NCI-H1436 (cell line): Measurements from ENCODE around the gene PLEKHG4B.

Source experiments
- DNase-seq: peaks from one replicate; lab custom pipeline; 2025; lab: John Stamatoyannopoulos, UW

The PLEKHG4B gene

GRCh38 chr5:129148-129547, 37.2 kb downstream of the PLEKHG4B start:
- no peak for DNase-seq

GRCh38 chr5:129820-130219, 37.9 kb downstream of the PLEKHG4B start:
- DNase-seq: no peak

DNA sequence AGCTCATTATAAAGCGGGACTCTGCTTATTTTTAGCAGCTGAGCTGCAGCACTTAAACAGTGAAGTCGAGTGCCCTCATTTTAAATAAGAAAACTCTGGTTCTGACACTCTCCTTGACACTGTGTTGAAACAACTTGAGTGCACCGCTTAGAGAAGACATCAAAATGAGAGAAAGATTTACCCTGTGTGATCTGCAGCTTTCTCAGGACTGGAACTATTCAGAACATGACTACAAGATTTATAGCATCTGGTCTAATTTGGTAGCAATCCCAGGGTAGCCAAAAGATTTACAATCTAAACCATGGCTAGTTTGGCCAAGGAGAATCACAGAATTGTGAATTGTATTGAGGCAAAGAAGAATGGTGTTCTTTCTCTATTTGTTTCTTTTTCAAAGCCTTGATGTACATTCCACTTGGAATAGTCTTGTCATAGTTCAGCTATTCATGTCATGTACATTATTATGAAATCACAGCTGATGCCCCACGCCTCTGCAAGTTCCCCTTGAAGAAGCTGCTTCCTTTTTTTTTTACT, 38.7 kb downstream of the PLEKHG4B start:
- no peak for DNase-seq

DNA sequence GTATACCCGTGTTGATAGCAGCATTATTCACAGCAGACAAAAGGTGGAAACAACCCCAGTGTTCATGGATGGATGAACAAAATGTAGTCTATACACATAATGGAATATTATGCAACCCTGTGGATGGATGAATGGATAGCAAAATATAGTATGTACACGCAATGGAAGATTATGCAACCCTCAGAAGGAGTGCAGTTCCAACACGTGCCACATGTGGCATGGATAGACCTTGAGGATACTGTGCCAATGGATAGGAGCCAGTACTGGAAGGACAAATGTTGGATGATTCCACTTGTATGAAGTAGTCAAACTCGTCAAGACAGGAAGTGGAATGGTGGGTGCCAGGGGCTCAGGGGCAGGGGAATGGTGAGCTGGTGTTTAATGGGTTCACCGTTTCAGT, 44.9 kb downstream of the PLEKHG4B start:
- no peak for DNase-seq

- DNase-seq: no peak
These were observed 45.8 kb downstream of the PLEKHG4B start for GRCh38 chr5:137741-138140.

GRCh38 chr5:138936-139335, 47.0 kb downstream of the PLEKHG4B start:
- DNase-seq: no peak

GRCh38 chr5:139579-140442, 47.8 kb downstream of the PLEKHG4B start:
- no peak for DNase-seq

GRCh38 chr5:140443-140829, 48.5 kb downstream of the PLEKHG4B start:
- DNase-seq: no peak

DNA sequence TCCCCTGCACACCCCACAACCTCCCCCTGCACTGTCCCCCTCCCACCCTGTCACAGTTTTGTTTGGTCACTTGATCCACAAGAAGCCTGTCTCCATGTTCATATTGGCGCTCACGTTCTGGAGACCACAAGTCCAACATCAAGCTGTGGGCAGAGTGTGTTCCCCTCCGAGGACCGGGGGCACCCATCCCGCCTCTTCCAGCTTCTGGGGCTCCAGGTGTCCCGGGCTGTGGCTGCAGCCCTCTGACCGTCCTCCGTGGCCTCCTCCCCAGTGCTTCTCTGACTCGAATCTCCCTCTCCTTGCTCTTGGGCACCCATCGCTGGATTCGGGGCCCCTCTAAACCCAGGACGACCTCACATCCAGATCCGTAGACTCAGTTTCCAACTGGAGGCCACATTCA, 49.2 kb downstream of the PLEKHG4B start:
- DNase-seq: no peak

DNA sequence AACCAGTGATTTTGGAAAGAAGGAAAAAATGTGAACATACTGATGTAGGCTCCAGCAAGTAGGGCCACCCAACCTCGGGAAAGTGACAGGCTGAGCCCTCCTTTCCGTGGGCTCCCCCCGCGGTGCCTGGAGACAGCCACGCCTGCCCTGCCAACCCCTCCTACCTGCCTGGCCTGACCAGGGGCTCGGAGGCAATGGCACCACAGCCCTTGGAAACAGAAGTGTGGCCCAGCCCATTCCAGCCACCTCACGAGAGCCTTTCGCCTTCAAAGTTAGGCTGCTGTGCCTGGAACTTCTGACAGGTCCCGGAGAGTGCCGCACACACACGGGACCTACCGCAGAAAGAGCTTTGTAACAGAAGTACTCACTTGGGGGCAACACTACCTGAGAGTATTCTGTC, 49.8 kb downstream of the PLEKHG4B start:
- no peak for DNase-seq

- no peak for DNase-seq
These were observed 50.4 kb downstream of the PLEKHG4B start for GRCh38 chr5:142246-142810.

DNA sequence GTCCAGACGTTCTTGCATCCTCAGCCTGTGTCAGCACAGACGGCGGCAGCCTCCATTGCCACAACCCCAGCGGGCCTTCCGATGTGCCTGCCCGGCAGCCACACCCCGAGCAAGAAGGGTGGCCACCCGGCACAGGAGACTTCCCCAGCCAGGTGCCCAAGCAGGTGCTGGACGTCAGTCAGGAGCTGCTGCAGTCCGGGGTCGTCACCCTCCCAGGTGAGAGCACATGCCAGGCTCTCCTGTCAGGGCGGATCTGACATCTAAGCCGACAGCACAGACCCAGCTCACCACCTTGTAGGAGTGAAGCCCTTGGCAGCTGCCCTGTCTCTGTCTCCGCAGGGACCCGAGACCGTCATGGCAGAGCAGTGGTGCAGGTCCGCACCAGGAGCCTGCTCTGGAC, 51.1 kb downstream of the PLEKHG4B start:
- DNase-seq: no peak

DNA sequence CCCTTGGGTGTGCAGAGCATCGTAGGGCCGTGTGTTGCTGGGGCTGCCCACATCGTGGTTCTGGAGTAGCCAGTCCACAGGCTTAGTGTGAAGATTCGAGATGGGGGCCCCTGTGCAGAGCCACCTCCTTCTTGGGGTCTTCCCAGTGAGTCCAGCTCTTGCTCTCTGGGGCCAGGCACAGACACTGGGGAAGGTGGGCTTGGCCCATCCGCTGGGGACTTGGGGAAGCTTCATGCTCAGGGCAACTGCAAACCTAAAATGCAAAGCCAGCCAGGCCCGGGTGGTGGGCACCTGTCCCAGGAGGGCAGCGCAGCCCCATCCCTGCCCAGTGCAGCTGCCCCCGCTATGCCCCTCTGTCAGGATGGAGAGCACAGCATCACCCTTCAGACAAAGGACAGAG, 53.0 kb downstream of the PLEKHG4B start:
- DNase-seq: no peak

- DNase-seq: no peak
These were observed 53.8 kb downstream of the PLEKHG4B start for GRCh38 chr5:145585-146323.

GRCh38 chr5:147751-148150, 55.8 kb downstream of the PLEKHG4B start:
- no peak for DNase-seq

DNA sequence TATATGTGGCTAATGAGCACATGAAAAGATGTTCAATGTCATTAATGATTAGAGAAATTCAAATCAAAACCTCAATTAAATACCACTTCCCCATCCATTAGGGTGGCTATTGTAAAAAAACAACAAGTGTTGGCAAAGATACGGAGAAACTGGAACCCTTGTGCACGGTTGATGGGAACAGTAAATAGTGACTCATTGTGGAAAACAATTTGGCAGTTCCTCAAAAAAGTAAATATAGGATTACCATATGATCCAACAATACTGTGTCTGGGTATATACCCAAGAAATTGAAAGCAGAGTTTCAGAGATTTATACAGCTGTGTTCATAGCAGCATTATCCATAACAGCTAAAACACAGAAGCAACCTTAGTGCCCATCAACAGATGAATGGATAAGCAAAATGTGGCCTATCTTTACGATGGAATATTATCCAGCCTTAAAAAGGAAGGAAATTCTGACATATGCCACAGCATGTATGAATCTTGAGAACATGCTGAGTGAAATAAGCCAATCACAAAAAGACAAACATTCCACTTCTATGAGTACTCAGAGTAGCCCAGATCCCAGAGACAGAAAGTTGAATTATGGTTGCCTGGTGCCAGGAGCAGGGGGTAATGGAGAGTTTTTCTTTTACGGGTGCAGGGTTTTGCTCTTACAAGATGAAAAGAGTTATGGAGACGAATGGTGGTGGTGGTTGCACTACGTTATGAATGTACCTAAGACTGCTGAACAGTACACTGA, 57.9 kb downstream of the PLEKHG4B start:
- no peak for DNase-seq

- DNase-seq: no peak
These were observed 58.8 kb downstream of the PLEKHG4B start for GRCh38 chr5:150746-151145.

- DNase-seq: no peak
These were observed 60.1 kb downstream of the PLEKHG4B start for GRCh38 chr5:152077-152476.

DNA sequence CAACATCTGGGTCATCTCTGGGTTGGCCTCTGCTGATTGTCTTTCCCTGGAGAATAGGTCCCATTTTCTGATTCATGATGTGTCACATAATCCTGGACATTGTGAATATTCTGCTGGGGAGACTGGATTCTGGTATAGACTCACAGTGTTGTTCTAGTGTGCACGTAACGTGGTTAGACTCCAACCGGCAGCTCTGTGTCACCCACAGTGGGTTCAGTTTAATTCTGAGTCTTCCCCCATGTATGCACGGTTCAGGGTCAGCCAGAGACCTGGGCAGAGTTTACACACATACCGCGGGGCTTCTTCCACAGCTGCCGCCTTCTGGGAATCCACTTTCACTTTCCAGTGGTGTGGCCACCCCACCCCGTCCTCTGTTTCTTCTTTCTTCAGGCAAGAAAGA, 61.3 kb downstream of the PLEKHG4B start:
- no peak for DNase-seq

GRCh38 chr5:154236-154635, 62.3 kb downstream of the PLEKHG4B start:
- DNase-seq: no peak

GRCh38 chr5:154826-155225, 62.9 kb downstream of the PLEKHG4B start:
- no peak for DNase-seq
